B cell (primary cell): ENCODE results near the gene ISG15. TPM values are rescaled to one million over a fixed set of nuclear protein-coding genes. Genes with fewer than 3 reads are reported as not detected.

Experiments used
- ATAC-seq: fragments of 200-7000 bp; cut with Tn5 transposase; one replicate; pipeline ENCODE4 v1.10.0; 2021; ENCODE audit warnings: low read depth, mild to moderate bottlenecking, moderate number of reproducible peaks, moderate library complexity
- CTCF ChIA-PET: fragments of 350-600 bp; sonication (Branson Sonifier 250); formaldehyde crosslinking; loops from one replicate; lab custom pipeline; 2021; ENCODE audit warnings: antibody characterized with exemption, inconsistent platforms; lab: Charles Lee
- POLR2A ChIA-PET: fragments of 350-600 bp; sonication (Branson Sonifier 250); formaldehyde crosslinking; loops from one replicate; lab custom pipeline; 2021; ENCODE audit warnings: antibody characterized with exemption; lab: Charles Lee
- DNase-seq: peaks from one replicate; pipeline ENCODE4 v3.0.0; 2013
- H2AFZ ChIP-seq: 2 replicates; pipeline ENCODE4 v1.6.1; 2012; ENCODE audit warnings: mild to moderate bottlenecking, low read depth, low read length; ENCODE audit not compliant: insufficient read depth, poor library complexity, severe bottlenecking
- H3K27ac ChIP-seq, 2 donors: 1 replicate in 1 of 2; 2 replicates in 1 of 2; pipeline ENCODE4 v1.5.1; 2012 to 2013; ENCODE audit warnings: low read length in 2 of 2, mild to moderate bottlenecking in 2 of 2, moderate library complexity in 1 of 2
- H3K27me3 ChIP-seq, 4 experiments: fragments of 200-600 bp in 1 of 4; sonication (generic) in 1 of 4; replicated peaks in 1 of 4; 1 replicate in 2 of 4; 2 replicates in 2 of 4; pipeline versions ENCODE4 v1.6.1 to v1.7.0; 2013 to 2016; ENCODE audit warnings: low read length in 3 of 4, mild to moderate bottlenecking in 2 of 4, mixed read lengths in 1 of 4, moderate library complexity in 1 of 4; ENCODE audit not compliant: insufficient read depth in 4 of 4, control insufficient read depth in 3 of 4; ENCODE audit errors: control extremely low read depth in 1 of 4
- H3K36me3 ChIP-seq, 2 experiments: replicated peaks in 1 of 2; 1 replicate in 1 of 2; 2 replicates in 1 of 2; pipeline versions ENCODE4 v1.6.1 to v1.7.1; 2013; ENCODE audit warnings: low read length in 1 of 2; ENCODE audit not compliant: insufficient read depth in 2 of 2, control insufficient read depth in 1 of 2; ENCODE audit errors: control extremely low read depth in 1 of 2, extremely low read depth in 1 of 2
- H3K4me1 ChIP-seq, 2 donors: fragments of 200-600 bp in 1 of 2; sonication (generic) in 1 of 2; 1 replicate in 1 of 2; 2 replicates in 1 of 2; pipeline versions ENCODE4 v1.5.1 to v1.6.1; 2013 to 2017; ENCODE audit warnings: low read length in 2 of 2; ENCODE audit not compliant: control insufficient read depth in 2 of 2, insufficient read depth in 2 of 2
- H3K4me2 ChIP-seq: replicated peaks from 2 replicates; pipeline ENCODE3; 2012; ENCODE audit warnings: mild to moderate bottlenecking, low read depth, low read length; ENCODE audit not compliant: poor library complexity, severe bottlenecking
- H3K4me3 ChIP-seq, 5 experiments: fragments of 200-600 bp in 1 of 5; sonication (generic) in 1 of 5; 1 replicate in 3 of 5; 2 replicates in 2 of 5; pipeline versions ENCODE4 v1.5.1 to v1.7.0; 2011 to 2016; ENCODE audit warnings: low read length in 4 of 5, mild to moderate bottlenecking in 4 of 5, low read depth in 2 of 5, control low read depth in 1 of 5, moderate library complexity in 1 of 5; ENCODE audit not compliant: insufficient read depth in 1 of 5; ENCODE audit errors: control extremely low read depth in 1 of 5, extremely low read depth in 1 of 5
- H3K79me2 ChIP-seq: fragments of 200-600 bp; sonication (generic); one replicate; pipeline ENCODE4 v1.6.0; 2016; ENCODE audit warnings: low read length; ENCODE audit not compliant: control insufficient read depth, insufficient read depth
- H3K9ac ChIP-seq: fragments of 200-600 bp; sonication (generic); 2 replicates; pipeline ENCODE4 v1.6.1; 2017; ENCODE audit warnings: mild to moderate bottlenecking, low read length, moderate library complexity
- H3K9me3 ChIP-seq, 3 donors: one replicate each; pipeline versions ENCODE4 v1.6.1 to v1.7.1; 2013; ENCODE audit warnings: low read length in 2 of 3; ENCODE audit not compliant: control insufficient read depth in 2 of 3, insufficient read depth in 1 of 3; ENCODE audit errors: control extremely low read depth in 1 of 3
- H4K20me1 ChIP-seq: 2 replicates; pipeline ENCODE4 v1.6.0; 2012; ENCODE audit warnings: mild to moderate bottlenecking, low read length; ENCODE audit not compliant: insufficient read depth, control insufficient read depth, poor library complexity, severe bottlenecking
- H3K27ac Mint-ChIP-seq: one replicate; pipeline ENCODE4 v1.8.0; 2021; ENCODE audit warnings: mixed read lengths
- H3K27me3 Mint-ChIP-seq: one replicate; pipeline ENCODE4 v1.8.0; 2021; ENCODE audit warnings: mixed read lengths
- H3K4me1 Mint-ChIP-seq: one replicate; pipeline ENCODE4 v1.8.0; 2021; ENCODE audit warnings: mixed read lengths
- H3K4me3 Mint-ChIP-seq: one replicate; pipeline ENCODE4 v1.8.0; 2021; ENCODE audit warnings: mixed read lengths
- H3K9me3 Mint-ChIP-seq: one replicate; pipeline ENCODE4 v1.8.0; 2022; ENCODE audit warnings: mixed read lengths; ENCODE audit not compliant: insufficient read depth
- EZH2 ChIP-seq: IDR thresholded peaks from 2 replicates; pipeline ENCODE4 v1.6.1; 2012; ENCODE audit warnings: borderline replicate concordance, low read depth, mild to moderate bottlenecking, moderate library complexity, low read length; ENCODE audit not compliant: insufficient read depth, poor library complexity, severe bottlenecking
- WGBS: methylation state at CpG from one replicate; pipeline ENCODE4 v1.1.5; 2013; ENCODE audit warnings: missing lambda C conversion rate; ENCODE audit not compliant: insufficient coverage; 5-methylcytosine and 5-hydroxymethylcytosine counted together
- intact Hi-C: fragments of 100-400 bp; cut with micrococcal nuclease; formaldehyde crosslinking; loops from one replicate; pipeline ENCODE4 v1.10.0; 2022
- polyA plus RNA-seq: library from polyadenylated mRNA; depleted of rRNA; stranded (reverse); fragments of >200 nt; gene quantifications from 2 replicates; pipeline ENCODE4 v1.2.3, GENCODE V29; 2012
- total RNA-seq, 2 donors: library from RNA; stranded (reverse); fragments of 120-200 nt in 1 of 2; gene quantifications; 1 replicate in 1 of 2; 2 replicates in 1 of 2; pipeline versions ENCODE4 v1.2.3 to v1.2.4, GENCODE V29; 2013 to 2022
- TF ChIP-seq, protein P1 (sequence below): fragments of 200-600 bp; IDR thresholded peaks from one replicate; pipeline ENCODE4 v1.8.0; 2022; ENCODE audit warnings: antibody characterized with exemption, mild to moderate bottlenecking

ISG15 gene
- total and polyA plus RNA-seq, 2 donors (not counting 1 experiment from before 2014, with no cell fraction given), result 28.3 to 91.4 TPM

- Mint-ChIP-seq H3K4me3 (peak overlapping the region; percentile 82), H3K9me3 (no peaks in the 10 kb centered on the region), H3K4me1 (peaks cover 13% of the 10 kb centered on the region), H3K27me3 (peaks cover 7% of the 10 kb centered on the region), H3K27ac (peak overlapping the region; percentile 46)
- Histone ChIP-seq H4K20me1 (no peaks in the 10 kb centered on the region), H2AFZ (no peak overlapping the region), H3K4me1 (peaks cover 25 to 31% of the 10 kb centered on the region in 2 donors), H3K4me3 (peak overlapping the region in 1 of 5 experiments; percentile 60), H3K79me2 (no peaks in the 10 kb centered on the region), H3K27me3 (peaks cover 0 to 50% (median 27%) of the 10 kb centered on the region in 4 experiments), H3K4me2 (peak overlapping the region; percentile 95), H3K9me3 (peaks cover 0 to 14% (median 0%) of the 10 kb centered on the region in 3 donors), H3K27ac (no peak overlapping the region), H3K9ac (no peak overlapping the region), H3K36me3 (no peaks in the 10 kb centered on the region)
- DNase-seq, result no peak
- ChIA-PET CTCF (interaction anchor here (1.2 to 2.0 kb wide), 5 partner anchors 18 to 317 kb away, joined by 3 to 7 read pairs (median 6); partner anchors contain the start of gene AURKAIP1), POLR2A (interaction anchor here (1.4 kb wide), 1 partner anchor 15 kb away, joined by 3 read pairs; no protein-coding TSS in a partner anchor)
- ATAC-seq, result no peak
- no peak for TF ChIP-seq EZH2
- TF ChIP-seq, protein P1, sequence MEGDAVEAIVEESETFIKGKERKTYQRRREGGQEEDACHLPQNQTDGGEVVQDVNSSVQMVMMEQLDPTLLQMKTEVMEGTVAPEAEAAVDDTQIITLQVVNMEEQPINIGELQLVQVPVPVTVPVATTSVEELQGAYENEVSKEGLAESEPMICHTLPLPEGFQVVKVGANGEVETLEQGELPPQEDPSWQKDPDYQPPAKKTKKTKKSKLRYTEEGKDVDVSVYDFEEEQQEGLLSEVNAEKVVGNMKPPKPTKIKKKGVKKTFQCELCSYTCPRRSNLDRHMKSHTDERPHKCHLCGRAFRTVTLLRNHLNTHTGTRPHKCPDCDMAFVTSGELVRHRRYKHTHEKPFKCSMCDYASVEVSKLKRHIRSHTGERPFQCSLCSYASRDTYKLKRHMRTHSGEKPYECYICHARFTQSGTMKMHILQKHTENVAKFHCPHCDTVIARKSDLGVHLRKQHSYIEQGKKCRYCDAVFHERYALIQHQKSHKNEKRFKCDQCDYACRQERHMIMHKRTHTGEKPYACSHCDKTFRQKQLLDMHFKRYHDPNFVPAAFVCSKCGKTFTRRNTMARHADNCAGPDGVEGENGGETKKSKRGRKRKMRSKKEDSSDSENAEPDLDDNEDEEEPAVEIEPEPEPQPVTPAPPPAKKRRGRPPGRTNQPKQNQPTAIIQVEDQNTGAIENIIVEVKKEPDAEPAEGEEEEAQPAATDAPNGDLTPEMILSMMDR, result no peak
- intact Hi-C loops, result no loop called here
- WGBS, result 32% methylated on average over 22 of the region's 24 CpGs
These were observed 45.0 kb downstream of the ISG15 start for GRCh38 chr1:1058088-1058905.
